PFSK-1 (cell line): Measurements from ENCODE around the gene OXCT2.

Experiments used
- FOXP2 ChIP-seq: optimal IDR thresholded peaks from 2 replicates; pipeline ENCODE3; 2011; ENCODE audit warnings: borderline replicate concordance, control low read depth, inconsistent platforms; ENCODE audit not compliant: insufficient read depth; ENCODE audit errors: extremely low read length, extremely low read depth
- POLR2AphosphoS5 ChIP-seq: IDR thresholded peaks from 2 replicates; pipeline ENCODE4 v1.6.1; 2012; ENCODE audit warnings: low read depth, mild to moderate bottlenecking, control low read depth, low read length, moderate library complexity
- REST ChIP-seq, 2 experiments: IDR thresholded peaks; 2 replicates each; pipeline versions ENCODE4 v1.6.1 to v1.8.0; 2011 to 2012; ENCODE audit warnings: low read depth in 2 of 2, low read length in 2 of 2, control low read depth in 1 of 2, inconsistent platforms in 1 of 2, mild to moderate bottlenecking in 1 of 2, moderate library complexity in 1 of 2; ENCODE audit not compliant: insufficient read depth in 1 of 2
- SIN3A ChIP-seq: IDR thresholded peaks from 2 replicates; pipeline ENCODE4 v1.6.1; 2012; ENCODE audit warnings: mild to moderate bottlenecking, low read length, moderate library complexity, borderline replicate concordance; ENCODE audit not compliant: insufficient read depth
- TAF1 ChIP-seq: IDR thresholded peaks from 2 replicates; pipeline ENCODE4 v1.6.1; 2012; ENCODE audit warnings: low read length, control low read depth, borderline replicate concordance; ENCODE audit not compliant: insufficient read depth

GRCh38 chr1:39782103-39782502 is 11.0 kb upstream of the OXCT2 start:
- TF ChIP-seq REST (IDR thresholded peaks at IDR 0.05; ENCODE audit: insufficient read depth in 1 of 2, low read depth in 2 of 2, low read length in 2 of 2) (no peak), POLR2AphosphoS5 (no peak), TAF1 (no peak), FOXP2 (no peak), SIN3A (no peak)
